C4-2B (cell line): ENCODE data around the gene LBHD1.

Experiments
- H3K27ac ChIP-seq: fragments of 450-650 bp; 2 replicates; pipeline ENCODE4 v1.5.1; 2017
- CTCF ChIP-seq: fragments of 450-650 bp; conservative IDR thresholded peaks from 2 replicates; pipeline ENCODE4 v1.5.1; 2017; ENCODE audit warnings: mild to moderate bottlenecking
- ZFX ChIP-seq: fragments of 450-650 bp; IDR thresholded peaks from 2 replicates; pipeline ENCODE4 v1.6.1; 2017

LBHD1 gene

DNA sequence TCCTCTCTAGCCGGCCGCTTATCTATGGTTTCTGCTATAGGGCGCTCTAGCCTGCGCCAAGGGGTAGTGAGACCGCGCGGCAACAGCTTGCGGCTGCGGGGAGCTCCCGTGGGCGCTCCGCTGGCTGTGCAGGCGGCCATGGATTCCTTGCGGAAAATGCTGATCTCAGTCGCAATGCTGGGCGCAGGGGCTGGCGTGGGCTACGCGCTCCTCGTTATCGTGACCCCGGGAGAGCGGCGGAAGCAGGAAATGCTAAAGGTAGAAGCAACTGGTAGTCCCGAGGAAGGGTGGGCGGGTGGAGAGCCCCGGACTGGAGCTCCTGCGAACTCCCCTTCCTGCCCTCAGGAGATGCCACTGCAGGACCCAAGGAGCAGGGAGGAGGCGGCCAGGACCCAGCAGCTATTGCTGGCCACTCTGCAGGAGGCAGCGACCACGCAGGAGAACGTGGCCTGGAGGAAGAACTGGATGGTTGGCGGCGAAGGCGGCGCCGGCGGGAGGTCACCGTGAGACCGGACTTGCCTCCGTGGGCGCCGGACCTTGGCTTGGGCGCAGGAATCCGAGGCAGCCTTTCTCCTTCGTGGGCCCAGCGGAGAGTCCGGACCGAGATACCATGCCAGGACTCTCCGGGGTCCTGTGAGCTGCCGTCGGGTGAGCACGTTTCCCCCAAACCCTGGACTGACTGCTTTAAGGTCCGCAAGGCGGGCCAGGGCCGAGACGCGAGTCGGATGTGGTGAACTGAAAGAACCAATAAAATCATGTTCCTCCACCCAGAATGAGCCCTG is at the start of gene LBHD1, which contains the start of gene UQCC3:
LBHD1 (minus strand) TSS at position 660 of the 782 bp plus-strand sequence. CDS start 2,236 bp downstream, outside the sequence.
UQCC3 (plus strand) TSS at position 66 of the 782 bp plus-strand sequence; CDS start at position 139, 73 bp downstream.
- TF ChIP-seq ZFX (peak; percentile 54; the same call in 1 of the 2 replicates), CTCF (no peak)
- peak within 1 kb of the TSS; percentile 98 for H3K27ac ChIP-seq

DNA sequence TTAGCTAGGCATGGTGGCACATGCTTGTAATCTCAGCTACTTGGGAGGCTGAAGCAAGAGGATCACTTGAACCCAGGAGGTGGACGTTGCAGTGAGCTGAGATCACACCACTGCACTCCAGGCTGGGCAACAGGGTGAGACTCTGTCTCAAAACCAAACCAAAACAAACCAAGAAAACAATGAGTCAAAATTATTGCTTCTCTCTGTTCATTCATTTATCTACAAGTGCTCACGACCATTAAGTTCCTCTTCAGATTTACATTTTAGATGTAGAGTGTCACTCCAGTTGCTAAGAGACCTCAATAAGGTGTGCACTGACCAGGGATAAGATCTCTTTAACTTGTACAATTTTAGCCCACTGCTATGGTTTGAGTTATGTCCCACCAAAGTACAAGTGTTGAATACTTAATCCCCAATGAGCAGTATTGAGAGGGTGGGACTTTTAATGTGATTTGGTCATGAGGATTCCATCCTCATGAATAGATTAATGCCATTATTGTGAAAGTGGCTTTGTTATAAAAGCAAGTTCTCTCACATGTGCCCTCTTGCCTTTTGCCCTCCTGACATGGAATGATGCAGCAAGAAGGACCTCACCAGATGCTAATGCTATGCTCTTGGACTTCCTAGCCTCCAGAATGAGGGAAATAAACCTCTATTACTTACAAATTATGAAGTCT is 47.4 kb upstream of the LBHD1 start:
- peak overlapping the region; percentile 37 for H3K27ac ChIP-seq

DNA sequence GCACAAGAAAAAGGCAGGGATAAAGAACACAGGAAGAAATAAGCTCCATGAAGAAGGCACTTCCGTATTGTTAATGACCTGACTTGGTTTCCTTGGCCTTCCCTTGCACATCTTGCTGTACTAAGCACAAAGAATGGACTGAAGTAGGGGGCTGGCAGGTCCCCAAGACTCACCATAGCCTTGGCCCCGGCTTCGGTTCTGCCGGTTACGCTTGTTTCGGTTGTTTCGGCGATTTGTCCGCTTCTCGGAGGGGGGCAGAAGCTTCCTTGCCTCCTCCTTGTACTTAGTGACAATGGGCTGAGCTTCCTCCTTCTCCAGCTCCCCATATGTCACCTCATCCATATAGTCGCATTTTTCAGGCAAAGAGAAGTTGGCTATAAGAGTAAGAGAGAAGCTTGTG is 44.7 kb upstream of the LBHD1 start:
- TF ChIP-seq CTCF (no peak), ZFX (no peak)

More for the DNA sequence above, 47.4 kb upstream of the LBHD1 start:
- TF ChIP-seq ZFX (no peak), CTCF (no peak)

GRCh38 chr11:62716206-62716605 is 44.1 kb upstream of the LBHD1 start:
- TF ChIP-seq ZFX (no peak), CTCF (no peak)
- H3K27ac ChIP-seq = no peak overlapping the region

More for the DNA sequence above, 44.7 kb upstream of the LBHD1 start:
- peak overlapping the region; percentile 36; the same call in 1 of the 2 replicates for H3K27ac ChIP-seq

DNA sequence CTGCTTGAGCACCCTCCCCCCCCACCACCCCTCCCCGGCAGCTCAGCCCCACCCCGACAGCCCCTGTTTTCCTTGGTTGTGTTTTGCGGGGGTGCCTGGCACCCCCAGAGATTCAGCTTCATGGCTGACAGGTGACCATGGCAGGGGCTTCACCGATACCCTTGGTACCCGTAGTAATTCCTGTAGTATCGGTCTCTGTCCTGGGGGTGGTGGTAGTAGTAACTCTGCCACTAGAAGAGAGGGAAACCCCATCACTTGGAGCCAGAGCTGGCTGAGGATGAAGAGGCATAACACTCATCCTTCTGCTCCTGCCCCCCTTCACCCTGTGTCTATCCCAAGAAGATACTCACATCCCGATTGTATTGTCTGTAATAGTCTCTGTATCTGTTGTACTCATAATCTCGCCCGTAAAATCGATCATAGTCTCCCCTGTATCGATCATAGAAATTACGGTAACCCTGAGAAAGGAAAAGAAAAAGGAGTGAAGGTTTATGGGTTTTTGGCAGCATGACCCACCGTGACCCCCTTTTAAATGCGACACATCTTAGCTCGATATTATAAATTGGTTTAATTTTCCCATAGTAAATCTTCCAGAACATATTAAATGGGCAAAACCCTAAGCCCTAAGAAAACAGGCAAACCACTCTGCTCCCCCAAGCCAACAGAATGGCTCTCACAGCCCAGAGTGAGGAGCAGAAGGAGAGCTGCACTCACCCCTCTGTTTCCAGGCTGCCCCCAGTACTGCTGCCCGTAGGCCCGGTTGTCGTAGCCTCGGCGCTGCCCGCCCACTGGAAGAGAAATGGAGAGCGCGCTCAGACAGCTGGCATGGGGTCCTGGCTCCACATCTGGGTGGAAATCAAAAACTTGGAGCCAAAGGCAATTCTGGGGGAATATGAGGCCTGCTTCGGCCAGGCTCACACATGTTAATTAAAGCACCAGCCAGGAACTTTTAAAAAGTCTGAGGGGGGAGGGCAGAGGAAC is 43.4 kb upstream of the LBHD1 start:
- H3K27ac ChIP-seq = no peak overlapping the region

DNA sequence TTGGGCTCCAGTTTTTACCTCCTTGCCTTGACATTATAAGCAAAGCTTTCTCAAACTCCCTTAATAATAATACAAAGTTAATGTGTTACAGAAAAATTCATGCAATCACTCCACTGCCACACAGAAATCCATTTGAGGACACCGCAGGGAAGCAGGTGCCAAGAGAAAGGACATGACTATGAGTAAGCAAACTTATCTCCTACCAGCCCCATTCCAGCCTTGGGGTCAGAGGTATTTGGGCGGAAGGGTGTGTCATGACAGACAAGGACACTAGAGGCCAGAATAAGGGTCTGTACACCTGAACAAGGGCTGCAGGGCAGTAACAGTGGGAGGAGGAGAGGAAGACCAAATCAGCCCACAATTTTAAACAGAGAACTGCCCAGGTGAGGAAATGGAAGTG is 41.3 kb upstream of the LBHD1 start:
- no peak overlapping the region for H3K27ac ChIP-seq
- no peak for TF ChIP-seq CTCF
- no peak for TF ChIP-seq ZFX

More for the DNA sequence above, 43.4 kb upstream of the LBHD1 start:
- TF ChIP-seq ZFX (no peak), CTCF (no peak)
